ENCODE data around the gene DLG2. TPM values are rescaled to one million over a fixed set of nuclear protein-coding genes. Genes with fewer than 3 reads are reported as not detected.

The DLG2 gene
- total RNA-seq, 2 experiments from 2014 or later: 0.85 to 1.1 TPM

- Mint-ChIP-seq H3K4me3 (no peak overlapping the region), H3K4me1 (no peaks in the 10 kb centered on the region), H3K9me3 (peaks cover 7% of the 10 kb centered on the region), H3K27ac (no peak overlapping the region), H3K36me3 (ENCODE audit: low read depth) (no peaks in the 10 kb centered on the region), H3K27me3 (no peaks in the 10 kb centered on the region)
- CTCF ChIA-PET: no interaction called here
- POLR2A ChIA-PET: no interaction called here
- no peak for DNase-seq
These were observed 1390.7 kb downstream of the DLG2 start for GRCh38 chr11:84236436-84236835.

- Mint-ChIP-seq H3K27ac (no peak overlapping the region), H3K4me3 (no peak overlapping the region), H3K9me3 (peaks cover 7% of the 10 kb centered on the region), H3K27me3 (no peaks in the 10 kb centered on the region), H3K36me3 (ENCODE audit: low read depth) (no peaks in the 10 kb centered on the region), H3K4me1 (no peaks in the 10 kb centered on the region)
- DNase-seq: no peak
- ChIA-PET POLR2A (no interaction called here), CTCF (no interaction called here)
These were observed 1392.5 kb downstream of the DLG2 start for GRCh38 chr11:84234462-84235202.

GRCh38 chr11:84234011-84234410, 1393.1 kb downstream of the DLG2 start:
- POLR2A ChIA-PET: no interaction called here
- H3K9me3 Mint-ChIP-seq: peaks cover 7% of the 10 kb centered on the region
- no peak overlapping the region for H3K27ac Mint-ChIP-seq
- H3K4me3 Mint-ChIP-seq: no peak overlapping the region
- CTCF ChIA-PET: no interaction called here
- H3K4me1 Mint-ChIP-seq: no peaks in the 10 kb centered on the region
- DNase-seq: no peak
- H3K27me3 Mint-ChIP-seq: no peaks in the 10 kb centered on the region
- no peaks in the 10 kb centered on the region for H3K36me3 Mint-ChIP-seq (ENCODE audit: low read depth)

DNA sequence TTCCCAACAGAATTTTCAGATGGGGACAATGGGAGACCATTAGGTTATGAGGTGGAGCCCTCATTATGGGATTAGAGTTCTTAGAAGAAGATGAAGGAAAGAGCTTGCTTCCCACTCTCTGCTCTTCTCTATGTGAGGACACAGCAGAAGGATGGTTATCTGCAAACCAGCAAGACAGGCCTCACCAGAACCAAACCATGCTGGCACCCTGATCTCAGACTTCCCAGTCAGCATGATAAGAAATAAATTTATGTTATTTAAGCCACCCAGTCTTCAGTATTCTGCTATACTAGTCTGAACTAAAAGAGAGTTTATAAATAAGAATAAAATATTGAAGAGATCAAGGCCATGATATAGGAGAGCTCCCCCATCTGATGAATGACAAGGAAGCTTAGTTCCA, 1394.6 kb downstream of the DLG2 start:
- Mint-ChIP-seq H3K9me3 (peaks cover 8% of the 10 kb centered on the region), H3K36me3 (ENCODE audit: low read depth) (no peaks in the 10 kb centered on the region), H3K4me1 (no peaks in the 10 kb centered on the region), H3K4me3 (no peak overlapping the region), H3K27me3 (no peaks in the 10 kb centered on the region), H3K27ac (no peak overlapping the region)
- ChIA-PET CTCF (no interaction called here), POLR2A (no interaction called here)
- DNase-seq: no peak

DNA sequence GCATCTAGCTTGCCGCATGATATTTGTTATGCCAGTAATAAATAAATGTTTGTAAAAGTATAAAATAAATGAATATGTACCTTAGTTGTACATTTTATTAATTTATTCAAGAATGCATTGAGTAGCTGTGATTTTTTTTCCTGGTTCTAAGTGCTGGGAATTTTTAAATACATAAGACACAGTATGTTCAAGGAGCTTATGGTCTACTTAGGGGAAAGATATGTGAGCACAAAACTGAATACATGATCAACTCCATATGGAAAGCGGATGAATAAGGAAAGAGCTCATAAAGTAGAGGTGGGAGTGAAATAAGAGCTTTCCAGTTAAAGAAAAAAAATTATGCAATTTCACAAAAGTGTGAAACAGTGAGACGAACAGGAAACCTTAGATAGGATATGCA, 1396.7 kb downstream of the DLG2 start:
- peaks cover 5% of the 10 kb centered on the region for H3K9me3 Mint-ChIP-seq
- no peak overlapping the region for H3K27ac Mint-ChIP-seq
- no peaks in the 10 kb centered on the region for H3K36me3 Mint-ChIP-seq (ENCODE audit: low read depth)
- H3K27me3 Mint-ChIP-seq: no peaks in the 10 kb centered on the region
- no peak overlapping the region for H3K4me3 Mint-ChIP-seq
- DNase-seq: no peak
- POLR2A ChIA-PET: no interaction called here
- no peaks in the 10 kb centered on the region for H3K4me1 Mint-ChIP-seq
- CTCF ChIA-PET: no interaction called here

DNA sequence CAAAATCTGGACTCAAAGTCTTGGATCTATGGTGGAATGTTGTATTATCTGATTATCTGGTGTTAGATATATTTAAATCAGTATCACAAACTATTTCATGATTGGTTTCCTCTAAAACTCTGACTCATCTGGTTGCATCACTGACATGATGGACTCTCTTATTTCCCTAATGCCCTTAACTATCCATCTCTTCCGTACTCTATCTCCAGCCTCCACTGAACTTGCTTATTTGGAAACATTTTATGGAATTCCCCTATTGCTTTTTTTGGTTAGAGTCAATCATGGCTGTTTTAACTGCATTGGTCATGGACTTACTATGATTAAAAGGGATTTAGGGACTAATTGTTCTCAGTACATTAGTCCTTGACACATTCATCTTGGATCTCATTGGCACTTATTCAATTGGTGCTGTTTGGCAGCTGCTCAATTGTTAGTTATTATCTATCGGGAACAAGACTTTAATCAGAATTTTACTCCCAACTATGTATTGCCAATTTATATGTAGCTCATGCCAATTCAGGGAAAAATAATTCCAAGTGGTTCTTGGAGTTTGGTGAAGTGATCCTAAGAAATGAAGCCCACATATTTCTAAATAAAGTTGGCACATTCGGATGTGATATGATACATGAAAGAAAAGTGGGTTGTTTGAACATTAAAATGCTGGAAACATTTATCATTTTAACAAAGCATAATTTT, 1399.0 kb downstream of the DLG2 start:
- ChIA-PET POLR2A (no interaction called here), CTCF (no interaction called here)
- Mint-ChIP-seq H3K9me3 (peaks cover 5% of the 10 kb centered on the region), H3K36me3 (ENCODE audit: low read depth) (no peaks in the 10 kb centered on the region), H3K27ac (no peak overlapping the region), H3K4me1 (no peaks in the 10 kb centered on the region), H3K4me3 (no peak overlapping the region), H3K27me3 (no peaks in the 10 kb centered on the region)
- no peak for DNase-seq

GRCh38 chr11:84224042-84224441, 1403.1 kb downstream of the DLG2 start:
- no peaks in the 10 kb centered on the region for H3K27me3 Mint-ChIP-seq
- POLR2A ChIA-PET: no interaction called here
- H3K36me3 Mint-ChIP-seq (ENCODE audit: low read depth): no peaks in the 10 kb centered on the region
- H3K4me1 Mint-ChIP-seq: no peaks in the 10 kb centered on the region
- no peak for DNase-seq
- no peak overlapping the region for H3K4me3 Mint-ChIP-seq
- H3K9me3 Mint-ChIP-seq: peaks cover 5% of the 10 kb centered on the region
- no peak overlapping the region for H3K27ac Mint-ChIP-seq
- CTCF ChIA-PET: no interaction called here

DNA sequence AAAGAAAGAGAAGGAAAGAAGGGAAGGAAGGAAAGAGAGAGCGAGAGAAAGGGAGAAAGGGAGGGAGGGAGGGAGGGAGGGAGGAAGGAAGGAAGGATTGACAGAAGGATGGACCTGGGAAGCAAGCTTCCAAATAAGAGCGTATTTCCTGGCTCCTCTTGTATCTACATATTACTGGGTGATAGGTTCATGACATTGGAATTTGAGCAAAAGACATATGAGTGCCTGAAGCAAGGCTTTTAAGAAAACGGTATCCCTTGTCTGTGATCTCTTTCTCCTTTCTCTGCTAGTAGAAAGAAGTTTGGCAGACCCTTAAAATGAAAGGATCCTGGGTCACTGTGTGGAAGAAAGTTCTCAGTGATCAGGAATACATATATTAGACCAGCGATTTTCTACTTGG, 1408.8 kb downstream of the DLG2 start:
- H3K36me3 Mint-ChIP-seq (ENCODE audit: low read depth): no peaks in the 10 kb centered on the region
- no peak for DNase-seq
- H3K9me3 Mint-ChIP-seq: peaks cover 4% of the 10 kb centered on the region
- POLR2A ChIA-PET: no interaction called here
- H3K4me1 Mint-ChIP-seq: no peaks in the 10 kb centered on the region
- no peak overlapping the region for H3K4me3 Mint-ChIP-seq
- H3K27me3 Mint-ChIP-seq: no peaks in the 10 kb centered on the region
- CTCF ChIA-PET: no interaction called here
- H3K27ac Mint-ChIP-seq: no peak overlapping the region

DNA sequence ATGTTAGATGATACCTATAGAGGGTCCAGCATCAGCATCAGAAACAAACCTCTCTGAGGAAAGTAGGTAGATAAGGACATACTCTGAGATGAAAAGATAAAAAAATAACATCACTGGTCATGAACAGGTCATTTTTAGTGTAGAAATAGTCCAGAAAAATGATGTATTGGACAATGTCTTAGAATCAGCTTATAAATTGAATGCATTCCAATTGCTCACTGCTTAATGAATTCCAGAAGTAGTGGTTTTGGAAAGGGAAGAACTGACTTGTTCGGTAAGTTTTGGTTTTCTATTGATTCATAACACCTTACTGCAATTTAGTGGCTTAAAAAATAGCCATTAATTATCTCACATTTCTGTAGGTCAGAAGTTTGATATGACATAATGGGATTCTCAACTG, 1411.5 kb downstream of the DLG2 start:
- H3K27ac Mint-ChIP-seq: no peak overlapping the region
- CTCF ChIA-PET: no interaction called here
- POLR2A ChIA-PET: no interaction called here
- no peak overlapping the region for H3K4me3 Mint-ChIP-seq
- H3K27me3 Mint-ChIP-seq: no peaks in the 10 kb centered on the region
- H3K9me3 Mint-ChIP-seq: peaks cover 4% of the 10 kb centered on the region
- DNase-seq: no peak
- H3K4me1 Mint-ChIP-seq: no peaks in the 10 kb centered on the region
- H3K36me3 Mint-ChIP-seq (ENCODE audit: low read depth): no peaks in the 10 kb centered on the region

DNA sequence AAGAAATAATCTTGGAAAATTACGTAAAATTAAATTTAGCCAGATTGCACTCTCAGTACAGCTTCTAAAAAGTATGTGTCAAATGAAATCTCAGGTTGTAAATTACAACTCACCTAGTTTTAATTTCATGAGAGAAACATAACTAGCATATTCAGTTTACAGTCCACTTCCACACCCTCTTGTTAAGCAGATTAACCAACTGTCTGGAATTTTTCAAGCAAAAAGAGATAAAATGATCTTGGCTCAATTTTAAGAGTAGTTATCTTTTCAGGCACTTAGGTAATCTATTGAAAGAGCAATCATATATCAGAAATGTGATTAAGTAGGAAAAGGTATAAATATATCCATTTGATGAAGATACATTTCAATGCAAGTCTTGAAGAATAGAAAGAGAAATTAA, 1412.6 kb downstream of the DLG2 start:
- H3K4me3 Mint-ChIP-seq: no peak overlapping the region
- H3K27ac Mint-ChIP-seq: no peak overlapping the region
- ChIA-PET CTCF (no interaction called here), POLR2A (no interaction called here)
- no peak for DNase-seq
- no peaks in the 10 kb centered on the region for H3K4me1 Mint-ChIP-seq
- H3K27me3 Mint-ChIP-seq: no peaks in the 10 kb centered on the region
- H3K9me3 Mint-ChIP-seq: peaks cover 4% of the 10 kb centered on the region
- H3K36me3 Mint-ChIP-seq (ENCODE audit: low read depth): no peaks in the 10 kb centered on the region

DNA sequence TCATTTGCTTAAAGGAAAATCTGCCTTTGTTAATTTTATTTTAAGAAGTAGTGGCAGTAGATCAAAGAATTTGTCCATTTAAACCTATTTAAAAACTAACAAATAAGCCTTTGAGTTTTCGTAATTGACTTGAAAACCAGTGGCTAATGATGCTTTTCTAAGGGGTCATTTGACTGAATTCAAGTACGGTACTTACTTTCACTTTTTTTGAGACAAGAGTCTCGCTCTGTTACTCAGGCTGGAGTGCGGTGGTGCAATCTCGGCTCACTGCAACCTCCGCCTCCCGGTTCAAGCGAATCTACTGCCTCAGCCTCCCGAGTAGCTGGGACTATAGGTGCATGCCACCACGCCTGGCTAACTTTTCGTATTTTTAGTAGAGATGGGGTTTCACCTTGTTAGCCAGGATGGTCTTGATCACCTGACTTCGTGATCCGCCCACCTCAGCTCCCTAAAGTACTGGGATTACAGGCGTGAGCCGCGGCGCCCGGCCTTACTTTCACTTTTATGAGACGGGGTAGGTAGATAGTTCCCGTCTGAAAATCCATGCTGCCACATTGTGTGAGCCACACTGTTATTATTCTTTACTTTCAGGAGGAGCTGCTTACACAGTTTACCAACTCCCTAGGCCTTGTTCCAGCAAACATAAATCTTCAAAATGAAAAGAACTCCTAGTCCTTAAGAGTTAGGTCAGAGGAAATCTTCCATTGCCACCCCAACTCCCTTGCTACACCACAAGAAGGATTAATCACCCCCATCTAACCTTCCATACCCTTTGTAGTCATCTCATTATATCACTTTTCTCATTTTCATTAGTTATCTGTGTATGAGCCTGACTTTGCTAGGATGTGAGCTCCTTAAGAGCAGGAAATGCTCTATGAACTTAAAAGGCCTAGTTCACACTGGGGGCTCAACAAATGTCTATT, 1414.4 kb downstream of the DLG2 start:
- no peak for DNase-seq
- H3K4me1 Mint-ChIP-seq: no peaks in the 10 kb centered on the region
- H3K9me3 Mint-ChIP-seq: peaks cover 4% of the 10 kb centered on the region
- no peak overlapping the region for H3K27ac Mint-ChIP-seq
- no peak overlapping the region for H3K4me3 Mint-ChIP-seq
- CTCF ChIA-PET: no interaction called here
- no peaks in the 10 kb centered on the region for H3K27me3 Mint-ChIP-seq
- POLR2A ChIA-PET: no interaction called here
- H3K36me3 Mint-ChIP-seq (ENCODE audit: low read depth): no peaks in the 10 kb centered on the region

GRCh38 chr11:84211896-84212295, 1415.2 kb downstream of the DLG2 start:
- CTCF ChIA-PET: no interaction called here

DNA sequence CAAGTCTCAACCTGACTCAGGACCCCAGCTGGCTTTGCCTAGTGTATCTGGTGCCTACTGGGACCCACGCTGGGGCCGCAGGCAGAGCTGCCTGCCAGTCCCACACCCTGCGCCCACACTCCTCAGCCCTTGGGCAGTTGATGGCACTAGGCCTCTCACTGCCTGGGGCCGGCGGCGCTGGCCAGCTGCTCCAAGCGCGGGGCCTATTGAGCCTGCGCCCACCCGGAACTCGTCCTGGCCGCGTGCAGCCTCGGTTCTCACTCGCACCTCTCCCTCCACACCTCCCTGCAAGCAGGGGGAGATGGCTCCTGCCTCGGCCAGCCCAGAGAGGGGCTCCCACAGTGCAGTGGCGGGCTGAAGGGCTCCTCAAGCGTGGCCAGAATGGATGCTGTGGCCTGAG, 1432.4 kb downstream of the DLG2 start:
- POLR2A ChIA-PET: no interaction called here
- Mint-ChIP-seq H3K4me3 (no peak overlapping the region), H3K27ac (no peak overlapping the region), H3K9me3 (peaks cover 10% of the 10 kb centered on the region), H3K36me3 (ENCODE audit: low read depth) (no peaks in the 10 kb centered on the region), H3K27me3 (no peaks in the 10 kb centered on the region), H3K4me1 (no peaks in the 10 kb centered on the region)
- CTCF ChIA-PET: no interaction called here
- no peak for DNase-seq

More at GRCh38 chr11:84211896-84212295, 1415.2 kb downstream of the DLG2 start:
- Mint-ChIP-seq H3K27ac (no peak overlapping the region), H3K4me1 (no peaks in the 10 kb centered on the region), H3K9me3 (peaks cover 4% of the 10 kb centered on the region), H3K36me3 (ENCODE audit: low read depth) (no peaks in the 10 kb centered on the region), H3K27me3 (no peaks in the 10 kb centered on the region), H3K4me3 (no peak overlapping the region)
- DNase-seq: no peak
- POLR2A ChIA-PET: no interaction called here
